GM12891 (cell line): ENCODE data around the gene C12orf75.
A peak's percentile ranks its signal among the peaks of the same experiment; 100 is the strongest.

Source experiments
- DNase-seq: peaks from one replicate; pipeline ENCODE4 v3.0.0; 2011; ENCODE audit warnings: low spot score; ENCODE audit not compliant: insufficient read length
- FAIRE-seq: peaks from 2 replicates; lab custom pipeline; 2011; peaks lifted over from hg19 to GRCh38; lab: Jason Lieb, UNC
- PAX5 ChIP-seq: IDR thresholded peaks from 2 replicates; pipeline ENCODE4 v1.6.1; 2011; ENCODE audit warnings: low read length, moderate library complexity, mild to moderate bottlenecking; ENCODE audit not compliant: insufficient read depth, severe bottlenecking
- POLR2A ChIP-seq: IDR thresholded peaks from 2 replicates; pipeline ENCODE4 v1.6.1; 2011; ENCODE audit warnings: low read depth, low read length, control low read depth
- POLR2AphosphoS5 ChIP-seq: IDR thresholded peaks from 2 replicates; pipeline ENCODE4 v1.6.1; 2011; ENCODE audit warnings: low read depth, low read length, control low read depth
- POU2F2 ChIP-seq: IDR thresholded peaks from 2 replicates; pipeline ENCODE4 v1.6.1; 2011; ENCODE audit warnings: low read depth, mild to moderate bottlenecking, control low read depth, low read length, moderate library complexity
- SPI1 ChIP-seq: IDR thresholded peaks from 2 replicates; pipeline ENCODE4 v1.6.1; 2011; ENCODE audit warnings: low read depth, low read length, control low read depth
- TAF1 ChIP-seq: IDR thresholded peaks from 2 replicates; pipeline ENCODE4 v1.6.1; 2011; ENCODE audit warnings: low read depth, low read length, control low read depth

Gene C12orf75

GRCh38 chr12:105374303-105374702, 43.8 kb downstream of the C12orf75 start:
- TF ChIP-seq POLR2A (no peak), PAX5 (no peak), SPI1 (no peak), POU2F2 (no peak), TAF1 (no peak), POLR2AphosphoS5 (no peak)
- DNase-seq: no peak
- FAIRE-seq: no peak

- DNase-seq (no peak), FAIRE-seq (no peak)
- no peak for TF ChIP-seq PAX5
- TF ChIP-seq SPI1: no peak
These were observed 46.6 kb downstream of the C12orf75 start for GRCh38 chr12:105377077-105377476.

- FAIRE-seq: no peak
These were observed 48.4 kb downstream of the C12orf75 start for GRCh38 chr12:105378911-105379310.

GRCh38 chr12:105382771-105383622, 52.5 kb downstream of the C12orf75 start:
- DNase-seq: peak; percentile 42
- TF ChIP-seq POU2F2: no peak
- no peak for TF ChIP-seq PAX5
- TF ChIP-seq POLR2AphosphoS5: no peak
- no peak for TF ChIP-seq POLR2A
- no peak for TF ChIP-seq TAF1
- no peak for TF ChIP-seq SPI1
- FAIRE-seq: peak; percentile 86

More at GRCh38 chr12:105378911-105379310, 48.4 kb downstream of the C12orf75 start:
- TF ChIP-seq POU2F2 (no peak), SPI1 (no peak)
- no peak for DNase-seq

GRCh38 chr12:105384220-105384619, 53.7 kb downstream of the C12orf75 start:
- DNase-seq (no peak), FAIRE-seq (no peak)
- no peak for TF ChIP-seq POLR2AphosphoS5
- TF ChIP-seq TAF1: no peak
- TF ChIP-seq SPI1: no peak
- TF ChIP-seq PAX5: no peak
- no peak for TF ChIP-seq POLR2A
- TF ChIP-seq POU2F2: no peak

DNA sequence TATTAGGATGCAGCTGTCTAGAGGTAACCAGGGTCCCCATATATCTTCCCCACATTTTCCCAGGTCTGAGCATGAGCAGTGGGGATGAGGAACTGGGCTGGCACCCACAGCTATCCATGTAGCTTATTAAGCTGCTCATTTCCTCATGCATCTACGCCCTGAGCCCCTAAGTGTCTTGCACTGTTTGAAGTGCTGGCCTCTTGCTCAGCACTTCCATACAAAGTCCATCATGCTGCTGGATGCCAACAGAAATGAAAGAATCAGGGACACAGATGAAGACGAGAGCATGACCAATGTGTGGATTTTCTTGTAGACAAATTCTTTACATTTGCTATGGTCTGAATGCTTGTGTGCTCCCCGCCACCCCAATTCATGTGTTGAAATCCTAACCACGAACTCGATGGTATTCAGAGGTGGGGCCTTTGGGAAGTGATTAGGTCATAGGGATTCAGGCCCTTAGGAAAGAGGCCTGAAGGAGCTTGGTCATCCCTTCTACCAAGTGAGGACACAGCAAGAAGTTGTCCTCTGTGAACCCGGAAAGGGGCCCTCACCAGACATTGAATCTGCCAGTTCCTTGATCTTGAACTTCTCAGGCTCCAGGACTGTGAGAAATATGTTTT, 54.5 kb downstream of the C12orf75 start:
- TF ChIP-seq SPI1 (no peak), POLR2A (no peak), TAF1 (no peak), POLR2AphosphoS5 (no peak), PAX5 (no peak), POU2F2 (no peak)
- no peak for FAIRE-seq

DNA sequence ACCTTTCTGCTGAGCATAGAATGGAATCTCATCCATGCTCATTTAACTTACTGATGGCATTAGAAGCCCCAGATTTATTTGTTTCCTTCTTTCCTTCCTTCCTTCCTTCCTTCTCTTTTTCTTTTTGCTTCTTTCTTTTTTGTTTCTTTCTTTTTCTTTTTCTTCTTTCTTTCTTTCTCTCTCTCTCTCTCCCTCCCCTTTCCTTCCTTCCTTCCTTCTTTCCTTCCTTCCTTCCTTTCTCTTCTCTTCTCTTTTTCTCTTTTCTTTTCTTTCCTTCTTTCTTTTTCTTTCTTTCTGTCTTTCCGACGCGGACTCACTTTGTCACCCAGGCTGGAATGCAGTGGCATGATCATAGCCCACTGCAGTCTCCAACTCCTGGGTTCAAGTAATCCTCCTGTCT, 55.9 kb downstream of the C12orf75 start:
- DNase-seq (no peak), FAIRE-seq (no peak)
- TF ChIP-seq TAF1 (no peak), PAX5 (no peak), POLR2AphosphoS5 (no peak), SPI1 (no peak)

More for the DNA sequence above, 54.5 kb downstream of the C12orf75 start:
- no peak for DNase-seq

- TF ChIP-seq TAF1: no peak
- TF ChIP-seq PAX5: no peak
- TF ChIP-seq SPI1: no peak
- no peak for TF ChIP-seq POLR2AphosphoS5
- TF ChIP-seq POU2F2: no peak
- TF ChIP-seq POLR2A: no peak
- no peak for DNase-seq
- FAIRE-seq: no peak
These were observed 60.7 kb downstream of the C12orf75 start for GRCh38 chr12:105391231-105391630.

DNA sequence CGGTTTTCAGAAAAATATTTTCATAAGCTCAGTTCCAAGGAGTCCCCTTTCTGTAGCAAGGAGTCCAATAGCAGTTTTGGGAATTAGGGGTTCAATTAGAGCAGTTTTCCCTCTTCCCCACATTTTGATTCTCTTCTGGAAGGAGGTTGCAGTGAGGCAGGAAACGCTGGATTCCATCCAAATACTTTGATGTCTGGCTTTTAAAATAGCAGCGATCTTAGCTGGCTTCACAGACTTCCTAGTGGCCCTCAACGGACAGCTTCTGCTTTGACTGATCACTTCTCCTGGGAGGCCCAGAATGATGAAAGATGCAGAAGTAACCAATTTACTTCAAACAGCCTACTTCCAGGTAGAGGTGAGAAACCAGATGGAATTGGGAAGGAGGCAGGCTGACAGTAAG, 63.1 kb downstream of the C12orf75 start:
- DNase-seq (no peak), FAIRE-seq (no peak)
- no peak for TF ChIP-seq POU2F2
- TF ChIP-seq POLR2AphosphoS5: no peak
- no peak for TF ChIP-seq TAF1

DNA sequence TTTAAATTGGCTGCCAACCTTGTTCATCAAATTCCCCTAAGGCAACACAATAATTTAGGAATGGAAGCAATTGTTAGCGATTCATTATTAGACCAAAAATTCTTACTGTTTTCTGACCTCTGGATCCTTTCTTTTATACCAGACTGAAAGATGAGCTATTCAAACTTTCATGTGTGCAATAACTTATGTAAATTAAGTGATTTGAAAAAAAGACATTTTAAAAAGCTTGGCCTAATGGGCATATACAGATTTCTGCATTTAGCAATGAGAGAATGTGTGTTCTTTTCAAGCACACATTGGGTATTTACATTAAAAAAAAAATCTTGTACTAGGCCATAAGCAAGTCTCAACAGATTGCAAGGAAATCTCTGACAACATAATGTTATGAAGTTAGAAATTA, 65.5 kb downstream of the C12orf75 start:
- FAIRE-seq (no peak), DNase-seq (no peak)
- no peak for TF ChIP-seq POU2F2
- no peak for TF ChIP-seq POLR2A
- TF ChIP-seq SPI1: no peak
